ENCODE measurements around the gene POLR3B.

Gene POLR3B

GRCh38 chr12:106541201-106541600 lies 183.7 kb downstream of the POLR3B start:
- H3K36me3 ChIP-seq (ENCODE audit: control insufficient read depth, insufficient read depth, low read length), result no peaks in the 10 kb centered on the region
- TF ChIP-seq CTCF (IDR thresholded peaks at IDR 0.05; ENCODE audit: insufficient read depth, low read length, poor library complexity, severe bottlenecking), result no peak
- DNase-seq (ENCODE audit: extremely low read depth, insufficient read length), result no peak
- no peaks in the 10 kb centered on the region for H3K27me3 ChIP-seq (replicated peaks; ENCODE audit: control insufficient read depth, insufficient read depth, low read length)
- no peak overlapping the region for H3K4me3 ChIP-seq (replicated peaks; ENCODE audit: low read depth, low read length)

GRCh38 chr12:106551410-106551809 lies 193.9 kb downstream of the POLR3B start:
- no peaks in the 10 kb centered on the region for H3K36me3 ChIP-seq (ENCODE audit: control insufficient read depth, insufficient read depth, low read length)
- no peak for DNase-seq (ENCODE audit: extremely low read depth, insufficient read length)
- H3K4me3 ChIP-seq (replicated peaks; ENCODE audit: low read depth, low read length), result no peak overlapping the region
- no peaks in the 10 kb centered on the region for H3K27me3 ChIP-seq (replicated peaks; ENCODE audit: control insufficient read depth, insufficient read depth, low read length)
- no peak for TF ChIP-seq CTCF (IDR thresholded peaks at IDR 0.05; ENCODE audit: insufficient read depth, low read length, poor library complexity, severe bottlenecking)

GRCh38 chr12:106552228-106552627 lies 194.7 kb downstream of the POLR3B start:
- Histone ChIP-seq H3K4me3 (replicated peaks; ENCODE audit: low read depth, low read length) (no peak overlapping the region), H3K27me3 (replicated peaks; ENCODE audit: control insufficient read depth, insufficient read depth, low read length) (no peaks in the 10 kb centered on the region), H3K36me3 (ENCODE audit: control insufficient read depth, insufficient read depth, low read length) (no peaks in the 10 kb centered on the region)
- no peak for DNase-seq (ENCODE audit: extremely low read depth, insufficient read length)
- TF ChIP-seq CTCF (IDR thresholded peaks at IDR 0.05; ENCODE audit: insufficient read depth, low read length, poor library complexity, severe bottlenecking), result no peak
